Hippocampal formation (tissue), 2 donors: ENCODE results near the gene PLIN3.
"Not testable (repeated sequence)": the region's sequence is repeated elsewhere in the genome, so short reads cannot be mapped to it uniquely, and the experiment has no call there.

Experiments
- DNase-seq, 2 donors: peaks; one replicate each; lab custom pipeline; 2025; lab: John Stamatoyannopoulos, UW

PLIN3 gene

GRCh38 chr19:4847190-4847973 lies 20.1 kb downstream of the PLIN3 start:
- no peak for DNase-seq

GRCh38 chr19:4845975-4846374 lies 21.5 kb downstream of the PLIN3 start:
- not testable (repeated sequence) for DNase-seq

- no peak for DNase-seq
Observed at GRCh38 chr19:4844348-4845179, 22.9 kb downstream of the PLIN3 start.

- DNase-seq: no peak
Observed at GRCh38 chr19:4843647-4843965, 23.9 kb downstream of the PLIN3 start.

GRCh38 chr19:4839192-4839591 lies 28.3 kb downstream of the PLIN3 start:
- DNase-seq: no peak

- DNase-seq: no peak
Observed at GRCh38 chr19:4832776-4833175, 34.7 kb downstream of the PLIN3 start.

- DNase-seq: not testable (repeated sequence)
Observed at GRCh38 chr19:4831979-4832340, 35.5 kb downstream of the PLIN3 start.

- peak in 1 of 2 donors; percentile 28 for DNase-seq
Observed at GRCh38 chr19:4831304-4831978, 36.0 kb downstream of the PLIN3 start, which contains the start of gene TICAM1. TICAM1 (minus strand) TSS chr19:4831712; CDS start chr19:4818377, 13,335 bp downstream.

- DNase-seq: no peak
Observed at GRCh38 chr19:4830768-4831265, 36.6 kb downstream of the PLIN3 start.

- DNase-seq: no peak
Observed at GRCh38 chr19:4830332-4830731, 37.1 kb downstream of the PLIN3 start.

GRCh38 chr19:4829001-4829712 lies 38.3 kb downstream of the PLIN3 start:
- no peak for DNase-seq

GRCh38 chr19:4823577-4823976 lies 43.9 kb downstream of the PLIN3 start:
- no peak for DNase-seq

- not testable (repeated sequence) for DNase-seq
Observed at GRCh38 chr19:4822354-4822753, 45.1 kb downstream of the PLIN3 start.

GRCh38 chr19:4821265-4821664 lies 46.2 kb downstream of the PLIN3 start:
- DNase-seq: no peak

- no peak for DNase-seq
Observed at GRCh38 chr19:4817467-4818277, 49.8 kb downstream of the PLIN3 start.

GRCh38 chr19:4816950-4817278 lies 50.6 kb downstream of the PLIN3 start:
- no peak for DNase-seq

GRCh38 chr19:4816202-4816949 lies 51.1 kb downstream of the PLIN3 start:
- no peak for DNase-seq

- DNase-seq: peak; percentile 88 to 90
Observed at GRCh38 chr19:4815426-4816201, 51.9 kb downstream of the PLIN3 start.

- DNase-seq: no peak
Observed at GRCh38 chr19:4814625-4815425, 52.6 kb downstream of the PLIN3 start.
